HG03280 (cell line): ENCODE measurements around the gene ELF4.

Experiments used
- ATAC-seq: cut with Tn5 transposase; IDR thresholded peaks from one replicate; pipeline ENCODE4 v1.9.1; 2021; ENCODE audit warnings: mild to moderate bottlenecking, moderate library complexity; ENCODE audit not compliant: unreplicated experiment

The ELF4 gene

GRCh38 chrX:130110379-130111219, at the start of gene ELF4:
TSS of gene ELF4 (minus strand) at chrX:130110497. CDS start at chrX:130081330, 29,167 bp downstream.
- peak; percentile 41 for ATAC-seq

GRCh38 chrX:130159776-130160175, 49.5 kb upstream of the ELF4 start:
- ATAC-seq = no peak

- ATAC-seq = no peak
These were observed 48.0 kb upstream of the ELF4 start for GRCh38 chrX:130158311-130158710.

- no peak for ATAC-seq
These were observed 45.3 kb upstream of the ELF4 start for GRCh38 chrX:130155564-130155963.

- ATAC-seq = no peak
These were observed 37.3 kb upstream of the ELF4 start for GRCh38 chrX:130147631-130148030.

- no peak for ATAC-seq
These were observed 34.8 kb upstream of the ELF4 start for GRCh38 chrX:130145123-130145522.

- ATAC-seq = no peak
These were observed 34.2 kb upstream of the ELF4 start for GRCh38 chrX:130144509-130144908.

GRCh38 chrX:130139474-130140201, 29.3 kb upstream of the ELF4 start:
- ATAC-seq = no peak

- ATAC-seq = no peak
These were observed 26.7 kb upstream of the ELF4 start for GRCh38 chrX:130136961-130137360.

- no peak for ATAC-seq
These were observed 26.2 kb upstream of the ELF4 start for GRCh38 chrX:130136496-130136895.

- no peak for ATAC-seq
These were observed 20.7 kb upstream of the ELF4 start for GRCh38 chrX:130130990-130131389.

GRCh38 chrX:130125091-130125874, 15.0 kb upstream of the ELF4 start:
- no peak for ATAC-seq

GRCh38 chrX:130124577-130124976, 14.3 kb upstream of the ELF4 start:
- no peak for ATAC-seq

- no peak for ATAC-seq
These were observed 11.2 kb upstream of the ELF4 start for GRCh38 chrX:130121505-130121800.

GRCh38 chrX:130120746-130121504, 10.6 kb upstream of the ELF4 start:
- peak; percentile 76 for ATAC-seq

GRCh38 chrX:130120321-130120731, 10.0 kb upstream of the ELF4 start:
- peak; percentile 39 for ATAC-seq

- no peak for ATAC-seq
These were observed 9.1 kb upstream of the ELF4 start for GRCh38 chrX:130119312-130119898.

- no peak for ATAC-seq
These were observed 8.4 kb upstream of the ELF4 start for GRCh38 chrX:130118441-130119311.

GRCh38 chrX:130117166-130117565, 6.9 kb upstream of the ELF4 start:
- no peak for ATAC-seq
